Gastrocnemius medialis (tissue), 4 donors: ENCODE data around the gene ZNF177. TPM values are rescaled to one million over a fixed set of nuclear protein-coding genes. Genes with fewer than 3 reads are reported as not detected.

ENCODE experiments used
- ATAC-seq, 2 donors: fragments of 150-250 bp; one replicate each; pipeline ENCODE4 v1.9.1; 2016
- DNase-seq, 2 donors: peaks; one replicate each; pipeline ENCODE4 v3.0.0-alpha.2; 2019
- H3K27ac ChIP-seq, 4 donors: fragments of 200-600 bp; sonication (generic); 1 replicate in 1 of 4; 2 replicates in 3 of 4; pipeline ENCODE4 v1.5.1; 2016 to 2018; ENCODE audit warnings: mild to moderate bottlenecking in 2 of 4, moderate library complexity in 1 of 4
- H3K27me3 ChIP-seq, 3 donors: fragments of 200-600 bp; sonication (generic) in 2 of 3; 1 replicate in 1 of 3; 2 replicates in 2 of 3; pipeline versions ENCODE4 v1.5.1 to v1.6.0; 2016 to 2019; ENCODE audit warnings: mild to moderate bottlenecking in 1 of 3, moderate library complexity in 1 of 3
- H3K36me3 ChIP-seq, 2 donors: fragments of 200-600 bp; sonication (generic) in 1 of 2; one replicate each; pipeline ENCODE4 v1.5.1; 2017 to 2018
- H3K4me1 ChIP-seq, 2 donors: fragments of 200-600 bp; sonication (generic) in 1 of 2; one replicate each; pipeline ENCODE4 v1.5.1; 2016 to 2017; ENCODE audit warnings: mild to moderate bottlenecking in 2 of 2
- H3K4me3 ChIP-seq, 4 donors: fragments of 200-600 bp; sonication (generic) in 3 of 4; 1 replicate in 1 of 4; 2 replicates in 3 of 4; pipeline ENCODE4 v1.5.1; 2016 to 2019; ENCODE audit warnings: mild to moderate bottlenecking in 2 of 4
- H3K9me3 ChIP-seq, 3 donors: fragments of 200-600 bp; sonication (generic) in 2 of 3; 1 replicate in 1 of 3; 2 replicates in 2 of 3; pipeline ENCODE4 v1.5.1; 2016 to 2019
- POLR2A ChIP-seq, 2 donors: fragments of 450-650 bp; IDR thresholded peaks; one replicate each; pipeline ENCODE4 v1.6.1; 2017; ENCODE audit warnings: antibody characterized with exemption in 2 of 2, mild to moderate bottlenecking in 2 of 2, moderate library complexity in 2 of 2
- in situ Hi-C, 4 donors: fragments of 200-750 bp; cut with MboI; loops; one replicate each; pipeline versions ENCODE4 v1.15.0 to v1.8.0; 2017; ENCODE audit warnings: low sequenced_read_pairs in 4 of 4
- intact Hi-C: fragments of 100-400 bp; cut with DNase I; formaldehyde crosslinking; loops from one replicate; pipeline ENCODE4 v1.15.1; 2023; ENCODE audit warnings: low total_unique reads
- total RNA-seq, 4 donors: library from RNA; depleted of rRNA; stranded (reverse); fragments of >200 nt; gene quantifications; one replicate each; pipeline versions ENCODE4 v1.1.0 to v1.2.3, GENCODE V29; 2016
- TF ChIP-seq, protein P1 (sequence below), 5 experiments: fragments of 450-650 bp in 3 of 5; fragments of 200-600 bp in 2 of 5; sonication (generic) in 2 of 5; IDR thresholded peaks in 4 of 5; conservative IDR thresholded peaks in 1 of 5; 1 replicate in 4 of 5; 2 replicates in 1 of 5; pipeline ENCODE4 v1.5.1; 2016 to 2019; ENCODE audit warnings: antibody characterized with exemption in 5 of 5, mild to moderate bottlenecking in 3 of 5, moderate library complexity in 3 of 5

The ZNF177 gene
- total RNA-seq, 4 donors from 2014 or later = 0.19 to 0.56 (median 0.34) TPM

DNA sequence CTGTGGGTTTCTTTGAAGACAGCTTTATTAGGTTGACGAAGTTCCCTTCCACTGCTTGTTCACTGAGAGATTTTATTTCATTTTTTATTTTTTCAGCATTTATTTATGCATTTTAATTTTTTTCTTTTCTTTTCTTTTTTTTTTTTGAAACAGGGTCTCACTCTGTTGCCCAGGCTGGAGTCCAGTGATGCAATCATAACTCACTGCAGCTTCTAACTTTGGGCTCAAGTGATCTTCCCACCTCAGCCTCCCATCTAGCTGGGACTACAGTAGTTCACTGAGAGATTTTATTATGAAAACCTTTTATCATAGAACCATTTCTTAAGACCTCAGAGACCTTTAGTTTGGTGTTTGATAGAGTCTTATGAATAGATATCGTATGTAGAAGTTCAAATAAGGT is 10.3 kb upstream of the ZNF177 start:
- in situ Hi-C loops = no loop called here
- Histone ChIP-seq H3K4me3 (no peak overlapping the region), H3K27me3 (peaks cover 0 to 3% (median 0%) of the 10 kb centered on the region in 3 donors), H3K27ac (no peak overlapping the region), H3K36me3 (peaks cover 0 to 5% of the 10 kb centered on the region in 2 donors), H3K9me3 (peaks cover 0 to 28% (median 7%) of the 10 kb centered on the region in 3 donors), H3K4me1 (no peaks in the 10 kb centered on the region)
- TF ChIP-seq, protein P1, sequence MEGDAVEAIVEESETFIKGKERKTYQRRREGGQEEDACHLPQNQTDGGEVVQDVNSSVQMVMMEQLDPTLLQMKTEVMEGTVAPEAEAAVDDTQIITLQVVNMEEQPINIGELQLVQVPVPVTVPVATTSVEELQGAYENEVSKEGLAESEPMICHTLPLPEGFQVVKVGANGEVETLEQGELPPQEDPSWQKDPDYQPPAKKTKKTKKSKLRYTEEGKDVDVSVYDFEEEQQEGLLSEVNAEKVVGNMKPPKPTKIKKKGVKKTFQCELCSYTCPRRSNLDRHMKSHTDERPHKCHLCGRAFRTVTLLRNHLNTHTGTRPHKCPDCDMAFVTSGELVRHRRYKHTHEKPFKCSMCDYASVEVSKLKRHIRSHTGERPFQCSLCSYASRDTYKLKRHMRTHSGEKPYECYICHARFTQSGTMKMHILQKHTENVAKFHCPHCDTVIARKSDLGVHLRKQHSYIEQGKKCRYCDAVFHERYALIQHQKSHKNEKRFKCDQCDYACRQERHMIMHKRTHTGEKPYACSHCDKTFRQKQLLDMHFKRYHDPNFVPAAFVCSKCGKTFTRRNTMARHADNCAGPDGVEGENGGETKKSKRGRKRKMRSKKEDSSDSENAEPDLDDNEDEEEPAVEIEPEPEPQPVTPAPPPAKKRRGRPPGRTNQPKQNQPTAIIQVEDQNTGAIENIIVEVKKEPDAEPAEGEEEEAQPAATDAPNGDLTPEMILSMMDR (IDR thresholded peaks at IDR 0.05 in 4 of 5, conservative IDR thresholded peaks at IDR 0.05 in 1 of 5) = no peak
- TF ChIP-seq POLR2A (IDR thresholded peaks at IDR 0.05) = no peak
- intact Hi-C loops = no loop called here
- ATAC-seq (no peak), DNase-seq (no peak)

DNA sequence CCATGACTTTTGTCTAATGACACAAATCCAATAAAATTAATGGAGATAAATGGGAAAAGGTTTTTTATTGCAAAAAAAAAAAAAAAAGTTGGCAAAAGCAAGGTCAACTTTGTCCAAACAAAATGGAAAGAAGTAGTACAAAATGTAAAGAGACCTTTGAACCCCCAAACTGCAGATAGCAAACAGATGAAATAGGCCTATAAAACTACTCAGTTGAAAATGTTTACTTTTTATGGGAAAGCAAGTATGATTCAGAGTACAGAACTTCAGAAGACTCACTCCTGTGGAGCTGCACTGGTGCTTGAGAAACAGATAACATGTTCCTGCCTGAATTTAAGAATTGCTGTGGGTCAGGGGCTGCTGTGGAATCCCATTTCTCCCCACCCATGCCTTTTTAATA is 9.8 kb upstream of the ZNF177 start:
- Histone ChIP-seq H3K9me3 (peaks cover 0 to 23% (median 7%) of the 10 kb centered on the region in 3 donors), H3K4me3 (no peak overlapping the region), H3K27ac (no peak overlapping the region), H3K27me3 (peaks cover 0 to 3% (median 0%) of the 10 kb centered on the region in 3 donors), H3K4me1 (no peaks in the 10 kb centered on the region), H3K36me3 (peaks cover 0 to 8% of the 10 kb centered on the region in 2 donors)
- DNase-seq (no peak), ATAC-seq (no peak)
- TF ChIP-seq, protein P1 (IDR thresholded peaks at IDR 0.05 in 4 of 5, conservative IDR thresholded peaks at IDR 0.05 in 1 of 5) = no peak
- TF ChIP-seq POLR2A (IDR thresholded peaks at IDR 0.05) = no peak
- in situ Hi-C loops = no loop called here
- intact Hi-C loops = no loop called here

DNA sequence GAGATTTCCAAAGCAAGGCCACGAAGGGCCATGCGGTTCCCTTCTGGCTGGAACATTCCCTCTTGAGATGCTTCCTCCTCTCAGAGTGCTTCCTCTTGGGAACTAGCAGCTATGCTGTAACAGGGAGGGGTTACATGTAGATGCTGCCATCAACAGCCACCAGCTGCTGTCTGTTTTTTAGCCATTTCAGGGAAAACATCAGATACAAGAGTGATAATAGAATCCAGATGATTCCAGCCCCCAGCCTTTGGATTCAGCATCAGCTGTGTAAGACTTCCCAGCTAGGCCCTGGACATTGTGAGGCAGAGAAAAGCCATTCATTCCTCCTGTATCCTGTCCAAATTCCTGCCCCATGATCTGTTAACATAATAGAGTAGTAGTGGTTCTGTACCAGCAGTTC is 8.2 kb upstream of the ZNF177 start:
- H3K9me3 ChIP-seq = peaks cover 0 to 15% (median 7%) of the 10 kb centered on the region in 3 donors
- ATAC-seq (no peak), DNase-seq (no peak)
- H3K27ac ChIP-seq = no peak overlapping the region
- intact Hi-C loops (no loop called here), in situ Hi-C loops (no loop called here)
- H3K4me1 ChIP-seq = no peaks in the 10 kb centered on the region
- peaks cover 0 to 1% (median 0%) of the 10 kb centered on the region in 3 donors for H3K27me3 ChIP-seq
- TF ChIP-seq, protein P1 (IDR thresholded peaks at IDR 0.05 in 4 of 5, conservative IDR thresholded peaks at IDR 0.05 in 1 of 5) = no peak
- TF ChIP-seq POLR2A (IDR thresholded peaks at IDR 0.05) = no peak
- H3K4me3 ChIP-seq = no peak overlapping the region
- peaks cover 0 to 15% of the 10 kb centered on the region in 2 donors for H3K36me3 ChIP-seq

DNA sequence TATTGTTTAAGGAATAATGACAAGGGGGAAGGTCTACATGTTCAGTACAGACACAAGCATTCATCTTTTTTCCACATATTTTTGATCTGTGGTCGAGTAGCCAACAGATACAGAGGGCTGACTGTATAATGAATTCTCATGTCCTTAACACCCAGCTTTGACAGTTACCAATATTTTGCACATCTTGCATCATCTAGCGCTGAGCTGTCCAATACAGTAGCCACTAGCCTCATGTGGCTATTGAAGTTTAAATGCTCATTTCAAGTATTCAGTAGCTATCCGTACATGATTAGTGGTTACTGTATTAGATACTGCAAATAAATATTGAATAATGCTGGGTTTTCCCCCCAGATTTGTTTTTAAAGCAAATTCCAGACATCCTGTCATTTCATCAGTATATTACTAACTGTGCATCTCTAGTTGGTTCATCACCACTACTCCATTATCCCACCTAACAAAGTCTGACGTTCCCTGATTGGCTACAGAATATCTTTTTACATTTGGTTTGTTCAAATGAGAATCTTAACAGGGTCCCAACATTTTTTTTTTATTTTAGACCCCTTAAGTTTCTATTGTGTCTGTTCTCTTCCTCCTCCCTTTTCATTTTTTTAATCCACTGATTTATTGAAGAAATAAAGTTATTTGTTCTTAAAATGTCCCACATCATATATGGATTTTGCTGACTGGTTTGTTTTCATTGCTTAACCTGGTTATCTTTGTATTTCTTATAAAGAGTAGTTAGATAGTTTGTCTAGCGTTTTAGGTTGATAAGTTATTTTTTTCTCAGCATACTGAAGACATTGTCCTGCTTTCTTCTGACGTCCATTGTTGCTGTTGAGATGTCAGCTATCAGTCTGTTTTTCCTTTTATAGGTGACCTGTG is 8.2 kb downstream of the ZNF177 start:
- no peaks in the 10 kb centered on the region for H3K27me3 ChIP-seq
- in situ Hi-C loops = no loop called here
- TF ChIP-seq POLR2A (IDR thresholded peaks at IDR 0.05) = no peak
- TF ChIP-seq, protein P1 (IDR thresholded peaks at IDR 0.05 in 4 of 5, conservative IDR thresholded peaks at IDR 0.05 in 1 of 5) = no peak
- H3K4me1 ChIP-seq = no peaks in the 10 kb centered on the region
- DNase-seq (no peak), ATAC-seq (no peak)
- peaks cover 0 to 30% of the 10 kb centered on the region in 2 donors for H3K36me3 ChIP-seq
- H3K4me3 ChIP-seq = no peak overlapping the region
- intact Hi-C loops = no loop called here
- peaks cover 0 to 34% (median 3%) of the 10 kb centered on the region in 3 donors for H3K9me3 ChIP-seq
- H3K27ac ChIP-seq = no peak overlapping the region
